ENCODE data around the gene PEG3.

- no peak for TF ChIP-seq CTCF (conservative IDR thresholded peaks at IDR 0.05; ENCODE audit: low read depth, low read length)
- no peak for TF ChIP-seq EZH2phosphoT487 (IDR thresholded peaks at IDR 0.05; ENCODE audit: borderline replicate concordance, low read length)
Measured at GRCh38 chr19:56831255-56831654, 9.3 kb downstream of the PEG3 start.

Data from PC-3 (cell line).